GM12892 (cell line): Measurements from ENCODE around the gene KCTD20.

Source experiments
- POLR2A ChIP-seq: IDR thresholded peaks from 2 replicates; pipeline ENCODE4 v1.6.1; 2011; ENCODE audit warnings: low read depth, low read length, control low read depth
- TAF1 ChIP-seq: IDR thresholded peaks from 2 replicates; pipeline ENCODE4 v1.6.1; 2011; ENCODE audit warnings: low read depth, mild to moderate bottlenecking, control low read depth, low read length, borderline replicate concordance

GRCh38 chr6:36444470-36444869 lies 1.7 kb downstream of the KCTD20 start:
- TF ChIP-seq POLR2A = no peak
- TF ChIP-seq TAF1 = no peak
